GM19467 (cell line): ENCODE results near the gene SEBOX.
"Not testable (repeated sequence)": the region's sequence is repeated elsewhere in the genome, so short reads cannot be mapped to it uniquely, and the experiment has no call there.

ENCODE experiments used
- ATAC-seq: cut with Tn5 transposase; IDR thresholded peaks from one replicate; pipeline ENCODE4 v1.9.1; 2021; ENCODE audit warnings: mild to moderate bottlenecking, moderate library complexity; ENCODE audit not compliant: unreplicated experiment

Gene SEBOX

DNA sequence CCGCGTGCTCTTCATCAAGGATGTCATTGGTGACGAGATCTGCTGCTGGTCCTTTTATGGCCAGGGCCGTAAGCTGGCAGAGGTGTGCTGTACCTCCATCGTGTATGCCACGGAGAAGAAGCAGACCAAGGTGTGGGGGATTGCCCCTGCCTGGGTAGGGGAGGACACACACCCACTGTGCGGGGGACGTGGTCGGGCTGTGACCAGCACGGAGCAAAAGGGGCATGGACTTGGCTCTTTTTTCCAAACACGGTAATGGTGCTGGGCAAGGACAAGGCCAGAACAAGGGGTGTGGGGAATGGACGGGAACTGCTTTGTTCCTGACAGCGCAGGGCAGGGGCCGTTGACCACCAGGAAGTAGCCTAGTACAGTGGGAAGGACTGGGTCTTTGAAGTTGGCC is 22.7 kb downstream of the SEBOX start:
- no peak for ATAC-seq

DNA sequence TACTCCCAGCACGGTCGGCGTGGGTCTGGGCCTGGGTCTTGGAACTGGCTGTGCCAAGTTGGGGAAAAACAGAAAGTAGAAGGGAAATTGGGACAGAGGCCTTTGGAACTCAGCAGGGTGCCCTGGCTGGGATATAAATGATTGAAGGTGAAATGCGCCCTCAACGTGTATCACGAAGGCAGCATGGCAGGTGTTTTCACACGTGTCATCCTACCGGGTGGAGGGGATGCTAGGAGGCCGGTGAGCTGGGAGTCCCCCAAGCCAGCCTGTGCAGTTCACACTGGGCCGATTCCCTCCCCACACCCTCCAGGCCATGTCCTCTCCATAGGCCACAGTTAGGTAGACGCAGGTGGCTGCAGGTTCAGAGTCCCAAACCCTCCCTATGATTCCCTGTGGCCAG is 23.5 kb downstream of the SEBOX start:
- ATAC-seq = no peak

DNA sequence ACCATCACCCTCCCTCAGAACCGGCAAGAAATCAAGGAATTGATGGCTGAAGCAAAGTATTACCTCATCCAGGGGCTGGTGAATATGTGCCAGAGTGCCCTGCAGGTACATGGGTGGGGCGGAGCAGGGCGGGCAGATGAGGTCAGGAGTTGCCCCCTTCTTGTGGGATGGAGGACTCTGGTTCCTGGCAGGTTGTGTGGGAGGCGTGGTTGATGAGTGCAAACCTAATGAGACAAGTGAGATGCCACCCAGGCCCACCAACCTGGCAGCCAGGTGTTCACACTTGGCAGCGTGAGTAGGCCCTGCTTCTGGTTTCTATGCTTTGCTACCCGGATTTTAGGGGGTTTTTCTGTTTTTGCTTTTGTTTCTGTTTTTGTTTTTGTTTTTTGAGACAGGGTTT is 24.6 kb downstream of the SEBOX start:
- ATAC-seq = no peak

DNA sequence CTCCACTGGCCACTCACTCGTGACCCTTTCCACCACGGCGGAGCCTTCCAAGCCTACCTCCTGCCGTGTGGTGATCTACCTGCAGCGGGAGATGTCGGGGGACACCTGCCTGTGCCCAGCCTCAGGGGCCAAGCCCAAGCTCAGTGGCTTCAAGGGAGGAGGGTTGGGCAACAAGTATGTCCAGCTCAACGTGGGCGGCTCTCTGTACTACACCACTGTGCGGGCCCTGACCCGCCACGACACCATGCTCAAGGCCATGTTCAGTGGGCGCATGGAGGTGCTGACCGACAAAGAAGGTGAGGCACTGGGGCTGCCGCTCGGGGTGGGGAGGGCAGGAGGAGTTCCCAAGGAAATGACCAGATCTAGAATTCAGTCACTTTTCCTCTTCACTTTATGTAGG is 25.6 kb downstream of the SEBOX start:
- no peak for ATAC-seq

DNA sequence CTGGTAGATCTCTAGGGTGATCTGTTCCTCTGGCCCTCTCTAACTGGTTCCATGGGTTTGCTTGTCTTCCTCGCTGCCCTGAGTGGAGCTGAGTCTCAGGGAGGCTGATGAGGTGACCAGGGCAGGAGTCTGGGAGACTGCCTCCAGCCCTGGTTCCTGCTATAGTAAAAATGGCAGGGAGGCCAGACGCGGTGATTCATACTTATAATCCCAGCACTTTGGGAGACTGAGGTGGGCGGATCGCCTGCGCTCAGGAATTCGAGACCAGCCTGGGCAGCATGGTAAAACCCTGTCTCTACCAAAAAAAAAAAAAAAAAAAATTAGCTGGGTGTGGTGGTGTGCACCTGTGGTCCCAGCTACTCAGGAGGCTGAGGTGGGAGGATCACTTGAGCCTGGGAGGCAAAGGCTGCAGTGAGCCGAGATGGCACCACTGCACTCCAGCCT is 26.2 kb downstream of the SEBOX start:
- ATAC-seq = not testable (repeated sequence)

DNA sequence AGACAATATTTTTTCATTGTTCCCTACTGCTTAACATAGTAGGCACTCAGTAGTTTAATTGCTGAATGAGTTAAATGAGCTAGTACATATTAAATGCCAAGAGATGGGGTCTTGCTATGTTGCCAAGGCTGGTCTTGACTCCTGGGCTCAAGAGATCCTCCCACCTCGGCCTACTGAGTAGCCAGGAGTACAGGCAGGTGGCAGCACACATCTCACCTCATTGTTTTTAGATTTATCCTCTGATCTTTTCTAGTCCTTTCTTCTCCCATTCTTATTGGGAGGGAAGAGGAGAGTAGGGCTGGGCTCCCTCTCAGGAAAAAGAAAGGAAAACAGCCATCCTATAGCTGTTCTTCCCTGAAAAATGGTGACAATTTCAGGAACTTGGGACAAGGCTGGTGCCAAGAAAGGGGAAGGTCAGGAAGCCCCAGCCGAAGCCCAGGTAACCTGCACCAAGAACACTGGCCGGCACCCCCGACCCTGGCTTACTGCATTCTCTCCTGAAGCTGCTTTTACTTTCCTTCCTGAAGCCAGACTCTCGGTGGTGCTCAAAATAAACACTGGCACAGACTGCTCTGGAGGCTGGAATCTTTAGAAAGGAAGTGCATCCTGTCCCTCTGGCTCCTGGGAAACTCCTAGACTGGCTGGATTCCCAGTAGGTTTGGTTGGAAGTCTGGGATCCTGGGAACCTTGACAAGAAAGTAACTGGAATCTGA is 26.8 kb downstream of the SEBOX start:
- no peak for ATAC-seq

DNA sequence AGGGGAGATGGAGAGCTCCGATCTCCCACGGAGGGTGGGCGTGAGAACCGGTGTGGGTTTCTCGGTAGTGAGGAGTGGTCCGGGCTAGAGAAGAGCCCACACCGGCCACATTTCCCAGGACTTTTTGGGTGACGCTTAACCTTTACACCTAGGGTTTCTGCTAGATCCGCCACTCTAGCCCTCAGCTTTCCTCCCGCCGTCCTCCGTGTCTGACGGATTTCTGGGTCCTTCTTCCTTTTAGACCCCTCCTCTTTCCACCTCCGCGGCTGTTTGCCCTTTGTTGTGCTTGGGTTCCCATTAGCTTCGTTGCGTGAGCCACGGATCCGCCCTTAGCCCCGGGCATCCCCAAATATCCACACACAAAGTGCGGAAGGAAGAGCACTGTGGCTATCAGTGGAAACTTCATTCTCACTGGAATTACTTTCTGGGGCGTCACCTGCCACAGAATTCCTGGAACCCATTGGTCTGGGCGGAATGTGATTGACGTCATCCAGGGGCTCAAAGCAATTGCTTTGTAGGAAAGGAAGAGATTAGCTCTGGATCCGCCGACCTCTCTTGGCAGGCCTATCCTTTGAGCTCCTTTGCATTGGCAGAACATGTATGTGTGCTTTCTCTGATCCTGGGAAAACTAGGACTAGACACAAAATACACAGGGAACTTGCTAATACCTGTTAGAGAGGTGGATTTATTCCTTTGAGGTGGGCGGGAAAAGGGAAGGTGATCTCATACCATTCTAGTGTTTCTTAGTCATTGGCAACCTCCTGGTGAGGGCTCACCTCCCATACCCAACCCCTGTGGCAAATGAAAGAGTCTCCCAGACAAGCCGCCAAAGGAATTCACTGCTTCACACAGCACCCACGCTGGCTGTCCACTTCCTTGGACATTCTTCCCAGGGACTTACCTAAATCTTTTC is 28.8 kb downstream of the SEBOX start:
- no peak for ATAC-seq

DNA sequence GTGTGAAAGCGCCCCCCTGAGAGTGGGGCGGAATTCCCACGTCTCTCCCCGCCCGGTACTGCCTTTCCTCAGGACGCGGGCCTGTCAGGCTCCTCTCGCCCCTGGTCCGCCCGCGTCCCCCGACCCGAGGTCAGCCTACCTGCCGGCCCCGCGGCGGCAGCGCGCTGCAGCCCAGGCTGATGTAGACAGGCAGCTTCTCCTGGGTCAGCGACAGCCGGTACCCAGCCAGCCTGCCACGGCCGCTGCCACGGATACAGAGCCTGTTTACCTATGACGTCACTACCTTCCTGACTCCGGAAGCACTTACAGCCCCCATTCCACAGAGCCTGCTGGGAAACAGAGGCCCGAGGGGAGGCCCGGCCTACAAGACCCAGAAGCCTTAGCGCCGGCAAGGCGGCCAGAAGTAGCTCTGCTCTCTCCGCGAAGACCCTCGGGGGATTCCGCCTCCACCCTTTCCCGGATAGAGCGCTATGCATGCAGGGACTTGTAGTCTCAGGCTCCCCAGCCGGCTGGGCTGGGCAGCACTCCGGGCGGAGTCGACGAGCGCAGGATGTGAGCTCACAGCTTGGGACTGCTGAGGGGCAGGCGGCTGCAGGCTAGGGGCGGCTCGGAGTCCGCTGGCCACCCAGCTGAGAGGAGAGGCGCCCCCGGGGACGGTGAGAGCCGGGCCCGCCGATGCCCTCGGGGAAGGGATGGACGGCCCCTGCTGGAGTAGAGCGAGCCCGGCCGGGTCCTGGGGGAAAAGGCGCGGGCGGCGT is 29.6 kb downstream of the SEBOX start, which contains the start of the genes IFT20 and TNFAIP1:
TSS of gene IFT20 (minus strand) at position 272 of the 758 bp plus-strand sequence. CDS start 3,487 bp downstream, outside the sequence.
TSS of gene TNFAIP1 (plus strand) at position 561 of the 758 bp plus-strand sequence. CDS start 3,761 bp downstream, outside the sequence.
- peak; percentile 93 for ATAC-seq

DNA sequence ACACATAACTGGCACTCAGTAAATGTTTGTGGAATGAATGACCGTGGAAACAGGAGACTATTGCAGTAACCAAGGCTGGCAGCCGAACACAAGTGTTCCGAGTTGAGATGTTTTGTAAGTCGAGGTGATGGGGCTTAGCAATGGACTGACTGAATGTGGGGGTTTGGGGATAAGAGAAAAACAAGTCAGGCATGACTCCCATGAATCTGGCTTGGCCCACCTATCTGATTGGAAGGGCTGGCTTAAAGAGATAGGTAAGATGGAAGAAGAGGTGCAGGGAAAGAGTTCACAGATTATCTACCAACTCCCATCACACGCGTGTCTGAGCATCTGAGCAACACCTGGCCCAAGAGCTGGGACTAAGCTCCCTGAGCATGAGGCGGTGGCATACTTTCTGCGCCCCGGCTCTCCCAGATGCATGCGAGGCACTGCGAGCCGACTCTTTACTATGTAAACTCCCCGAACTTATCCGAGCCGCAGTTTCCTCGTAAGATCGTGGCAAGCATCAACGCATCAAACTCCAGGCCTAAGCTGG is 30.3 kb downstream of the SEBOX start:
- peak; percentile 0 for ATAC-seq

DNA sequence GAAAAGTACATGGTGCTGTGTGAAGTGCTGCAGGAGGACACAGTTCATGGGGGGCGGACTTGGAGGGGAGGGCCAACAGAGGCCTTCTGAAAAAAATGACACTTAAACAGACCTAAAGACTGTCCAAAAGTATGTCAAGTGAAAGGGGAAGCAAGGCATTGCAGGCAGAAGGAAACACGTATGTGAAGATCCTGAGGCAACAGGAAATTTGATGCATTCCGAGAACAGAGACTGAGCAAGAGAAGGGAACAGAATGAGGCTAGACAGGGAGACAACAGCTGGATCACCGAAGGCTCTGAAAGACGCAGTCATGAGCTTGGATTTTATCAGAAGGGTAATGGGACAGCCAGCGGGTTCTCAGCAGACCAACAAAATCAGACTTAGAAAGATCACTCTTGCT is 30.8 kb downstream of the SEBOX start:
- ATAC-seq = no peak

DNA sequence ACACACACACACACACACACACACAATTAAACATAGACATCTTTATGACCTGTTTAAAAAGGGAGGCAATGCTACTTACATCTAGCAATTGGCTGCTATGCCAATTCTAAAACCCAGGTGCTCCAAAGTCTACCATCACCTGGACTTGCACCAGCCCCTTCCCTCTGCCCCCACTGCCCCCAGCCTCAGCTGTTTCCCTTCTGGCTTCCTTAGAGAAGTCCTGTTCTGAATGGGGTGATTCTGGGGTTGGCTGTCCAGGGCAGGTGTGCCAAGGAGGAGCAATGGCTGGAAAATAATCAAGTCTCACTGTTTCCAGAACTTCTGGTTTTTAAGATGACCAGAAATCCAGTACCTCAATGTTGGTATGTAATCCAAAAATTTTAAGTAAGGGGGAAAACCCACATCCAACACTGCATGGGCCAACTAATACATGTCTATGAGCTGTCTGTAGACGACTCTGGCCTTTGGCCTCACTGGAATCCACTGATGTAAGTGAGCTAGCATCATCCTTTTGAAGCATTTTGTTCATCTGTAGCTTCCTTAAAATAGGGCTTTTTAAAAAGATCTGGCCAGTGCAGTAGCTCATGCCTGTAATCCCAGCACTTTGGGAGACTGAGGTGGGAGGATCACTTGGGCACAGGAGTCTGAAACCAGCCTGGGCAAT is 31.8 kb downstream of the SEBOX start:
- ATAC-seq = no peak

DNA sequence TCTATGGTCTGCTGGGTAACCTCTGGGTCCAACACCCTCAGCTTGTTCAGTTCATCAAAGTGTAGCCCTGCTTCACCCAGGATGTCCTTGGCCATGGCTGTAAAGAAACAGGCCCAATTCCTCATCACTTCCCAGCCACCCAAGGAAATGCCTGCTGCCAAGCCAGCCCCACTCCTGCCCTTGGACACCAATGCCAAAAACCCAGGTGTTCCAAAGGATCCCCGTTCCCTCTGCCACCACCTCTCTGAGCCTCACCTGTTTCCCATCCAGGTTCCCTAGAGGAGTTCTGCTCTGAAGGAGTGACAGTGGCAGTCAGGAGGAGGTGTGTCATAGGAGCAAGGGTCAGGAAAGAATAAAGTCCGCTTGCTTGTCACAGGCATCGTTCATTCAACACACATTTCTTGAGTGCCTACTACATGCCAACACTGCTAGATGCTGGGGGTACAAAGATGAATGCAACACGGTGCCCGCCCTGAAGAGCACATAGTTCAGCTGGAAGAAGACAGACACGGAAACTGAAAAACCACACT is 33.0 kb downstream of the SEBOX start:
- ATAC-seq = no peak

DNA sequence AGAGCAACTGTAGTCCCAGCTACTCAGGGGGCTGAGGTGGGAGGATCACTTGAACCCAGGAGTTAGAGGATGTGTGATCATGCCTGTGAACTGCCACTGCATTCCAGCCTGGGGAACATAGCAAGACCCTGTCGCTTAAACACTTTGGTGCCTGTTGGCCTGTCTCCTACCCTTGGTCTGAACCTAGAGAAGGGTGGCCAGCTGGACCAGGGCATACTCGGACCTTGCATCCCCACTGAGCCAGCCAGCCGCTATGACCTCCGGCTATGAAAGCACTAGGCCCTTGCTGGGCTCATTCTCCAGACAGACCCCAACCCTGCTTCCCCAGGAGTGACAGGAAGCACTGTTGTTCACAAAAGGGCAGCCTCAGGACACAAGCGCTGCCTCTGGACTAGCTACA is 34.3 kb downstream of the SEBOX start:
- ATAC-seq = no peak

DNA sequence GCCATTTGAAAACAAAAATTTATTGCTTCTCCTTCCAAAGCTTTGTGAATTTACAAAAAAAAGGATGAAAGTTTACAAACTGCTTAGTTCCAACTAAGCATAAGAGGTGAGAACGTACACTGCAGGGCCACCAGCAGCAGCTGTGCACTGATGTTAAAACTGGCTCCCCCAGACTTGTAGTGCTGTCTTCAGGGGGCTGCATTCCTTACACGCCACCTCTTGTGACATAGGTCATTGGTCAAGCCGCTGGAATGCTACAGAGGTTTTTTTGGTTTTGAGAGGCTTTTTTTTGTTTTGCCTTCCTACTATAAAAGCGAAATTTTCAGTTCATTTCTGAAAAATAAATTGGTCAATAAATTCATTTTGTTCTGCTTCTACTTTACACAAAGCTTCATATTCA is 36.7 kb downstream of the SEBOX start:
- ATAC-seq = no peak

DNA sequence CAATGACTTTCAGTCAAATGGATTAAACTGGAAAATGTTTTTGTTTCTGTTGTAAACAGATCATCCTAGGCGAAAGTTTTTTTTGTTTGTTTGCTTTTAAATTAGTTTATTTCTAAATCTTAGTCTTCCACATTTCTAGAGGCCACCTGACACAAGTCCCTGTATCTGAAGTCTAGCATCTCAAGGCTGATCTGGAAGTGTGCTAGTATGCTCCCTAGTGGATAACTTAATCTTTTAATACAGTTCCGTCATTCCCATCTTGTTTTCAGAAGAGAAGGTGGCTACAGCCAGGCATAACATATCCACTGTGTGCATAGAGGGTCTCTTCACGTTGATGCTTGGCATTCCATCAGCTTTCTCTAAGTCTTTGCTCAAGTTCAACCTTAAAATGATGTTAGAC is 37.3 kb downstream of the SEBOX start:
- ATAC-seq = no peak

DNA sequence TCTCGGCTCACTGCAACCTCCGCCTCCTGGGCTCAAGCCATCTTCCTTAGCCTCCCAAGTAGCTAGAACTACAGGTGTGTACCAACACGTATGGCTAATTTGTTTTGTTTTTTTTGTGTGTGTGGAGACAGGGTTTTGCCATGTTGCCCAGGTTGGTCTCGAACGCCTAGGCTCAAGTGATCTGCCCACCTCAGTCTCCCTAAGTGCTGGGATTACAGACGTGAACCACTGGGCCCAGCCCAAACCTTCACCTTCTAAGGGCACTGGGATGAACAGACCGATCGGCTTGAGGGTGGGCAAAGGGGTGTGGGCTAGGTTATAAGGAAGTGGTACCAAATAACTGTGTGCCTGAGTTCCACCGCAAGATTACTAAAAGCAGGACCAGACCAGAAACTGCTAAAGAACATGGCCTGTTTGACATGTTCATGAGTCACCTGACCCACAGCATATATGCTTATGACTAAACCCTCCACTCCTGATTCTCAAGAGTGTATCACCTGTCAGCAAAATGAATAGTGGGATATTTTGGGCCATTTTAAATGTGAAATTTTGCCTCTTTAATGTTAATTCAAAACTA is 37.9 kb downstream of the SEBOX start:
- no peak for ATAC-seq

DNA sequence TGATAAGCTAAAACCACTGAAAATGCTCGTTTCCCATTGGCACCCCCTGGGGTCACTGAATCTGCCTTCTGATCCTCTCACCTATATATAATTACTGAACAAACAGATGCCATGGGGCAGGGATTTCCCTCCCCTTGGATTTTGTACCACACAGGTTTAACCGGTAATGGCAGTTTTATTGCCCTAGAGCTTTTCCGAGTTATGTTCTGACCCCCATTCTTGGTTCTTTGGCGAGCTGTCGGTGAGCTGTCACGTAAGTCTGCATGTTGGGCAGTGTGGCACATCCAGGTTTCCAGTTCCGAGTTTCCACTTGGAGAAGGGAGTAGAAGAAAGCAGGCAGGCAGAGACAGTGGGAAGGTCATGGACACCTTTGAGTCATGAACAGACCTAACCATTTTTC is 38.9 kb downstream of the SEBOX start:
- no peak for ATAC-seq

DNA sequence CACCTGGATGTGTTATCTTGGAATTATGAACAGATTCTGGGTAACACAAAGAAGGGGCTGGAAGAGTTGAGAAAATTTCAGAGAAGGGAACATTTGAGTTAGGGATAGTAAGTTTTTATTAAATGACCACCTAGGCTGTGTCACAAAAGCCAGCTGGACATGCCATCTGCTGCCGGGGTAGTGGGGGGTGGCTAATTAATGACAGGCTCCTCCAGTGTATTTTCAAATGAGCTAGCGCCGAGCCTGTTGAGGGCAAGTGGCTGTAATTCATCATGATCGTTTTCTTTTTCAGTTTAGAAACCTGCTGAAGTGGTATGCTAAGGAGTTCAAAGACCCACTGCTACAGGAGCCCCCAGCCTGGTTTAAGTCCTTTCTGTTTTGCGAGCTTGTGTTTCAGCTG is 39.8 kb downstream of the SEBOX start:
- ATAC-seq = no peak

DNA sequence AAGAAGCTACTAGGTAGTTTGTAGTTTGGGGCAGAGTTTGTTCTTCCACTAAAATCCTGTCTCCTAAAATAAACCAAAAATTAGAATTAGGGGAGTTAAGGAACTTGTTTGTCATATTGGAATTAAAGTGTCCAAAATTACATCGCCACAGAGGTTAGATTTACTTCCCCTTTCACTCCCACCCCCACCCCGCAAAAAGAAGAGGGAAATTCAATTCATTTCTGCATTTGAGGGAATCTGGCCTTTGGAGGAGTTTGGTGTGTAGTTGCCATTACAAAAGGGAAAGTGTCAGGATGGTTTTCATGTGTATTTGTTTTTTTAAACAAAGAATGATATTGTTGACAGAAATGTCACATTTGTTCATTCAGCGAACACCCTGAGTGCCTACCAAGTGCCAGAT is 40.2 kb downstream of the SEBOX start:
- no peak for ATAC-seq

DNA sequence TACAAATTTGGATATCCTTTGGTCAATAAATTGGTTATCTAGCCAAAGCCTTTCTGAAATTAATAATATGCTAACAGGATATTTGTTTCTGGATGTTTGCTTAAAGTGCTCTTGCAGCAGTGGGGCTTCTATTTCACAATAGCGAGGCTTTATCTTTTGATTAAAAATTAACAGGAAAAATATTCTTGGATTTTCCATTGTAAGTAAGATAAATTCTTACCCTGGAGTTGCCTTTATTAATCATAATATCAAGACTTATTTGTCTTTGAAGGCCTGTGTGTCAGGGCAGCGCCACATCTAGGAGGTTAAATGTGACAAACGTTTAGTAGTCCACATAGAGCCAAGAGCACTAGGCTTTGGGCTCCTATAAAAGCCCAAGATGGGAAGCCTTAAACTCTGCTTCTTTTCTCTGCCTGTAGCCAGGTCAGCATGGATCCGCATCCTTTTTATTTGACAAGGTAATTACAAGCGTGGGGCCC is 40.7 kb downstream of the SEBOX start:
- ATAC-seq = no peak
